Erythroblast (primary cell): Measurements from ENCODE around the gene PRMT3.
"Not testable (repeated sequence)": the region's sequence is repeated elsewhere in the genome, so short reads cannot be mapped to it uniquely, and the experiment has no call there.

Experiments used
- GATA1 ChIP-seq: IDR thresholded peaks from 2 replicates; pipeline ENCODE4 v1.6.1; 2011; ENCODE audit warnings: low read depth, mild to moderate bottlenecking, control low read depth, low read length, moderate library complexity
- POLR2A ChIP-seq: IDR thresholded peaks from 2 replicates; pipeline ENCODE4 v1.6.1; 2011; ENCODE audit warnings: mild to moderate bottlenecking, low read length

- not testable (repeated sequence) for TF ChIP-seq POLR2A, GATA1
These were observed 96.9 kb downstream of the PRMT3 start for GRCh38 chr11:20484416-20484815.
